Ishikawa (cell line): Measurements from ENCODE around the gene MCIDAS.
A peak's percentile ranks its signal among the peaks of the same experiment; 100 is the strongest.

Experiments used
- CEBPB ChIP-seq: IDR thresholded peaks from 2 replicates; pipeline ENCODE4 v1.6.1; 2012
- CREB1 ChIP-seq: IDR thresholded peaks from 2 replicates; pipeline ENCODE4 v1.6.1; 2012; ENCODE audit warnings: low read depth
- EGR1 ChIP-seq: IDR thresholded peaks from 2 replicates; pipeline ENCODE4 v1.6.1; 2012
- EP300 ChIP-seq: IDR thresholded peaks from 2 replicates; pipeline ENCODE4 v1.6.1; 2012; ENCODE audit warnings: borderline replicate concordance
- FOXM1 ChIP-seq: IDR thresholded peaks from 2 replicates; pipeline ENCODE4 v1.6.1; 2012; ENCODE audit warnings: low read depth, borderline replicate concordance
- MAX ChIP-seq: IDR thresholded peaks from 2 replicates; pipeline ENCODE4 v1.6.1; 2012
- NFIC ChIP-seq: IDR thresholded peaks from 2 replicates; pipeline ENCODE4 v1.6.1; 2012
- RAD21 ChIP-seq: IDR thresholded peaks from 2 replicates; pipeline ENCODE4 v1.6.1; 2012; ENCODE audit warnings: low read depth
- REST ChIP-seq: IDR thresholded peaks from 2 replicates; pipeline ENCODE4 v1.6.1; 2012; ENCODE audit warnings: low read depth, mild to moderate bottlenecking
- TAF1 ChIP-seq: IDR thresholded peaks from 2 replicates; pipeline ENCODE4 v1.6.1; 2012; ENCODE audit warnings: low read depth, mild to moderate bottlenecking
- TCF12 ChIP-seq: IDR thresholded peaks from 2 replicates; pipeline ENCODE4 v1.6.1; 2012; ENCODE audit warnings: low read depth
- TEAD4 ChIP-seq: IDR thresholded peaks from 2 replicates; pipeline ENCODE4 v1.6.1; 2012
- USF1 ChIP-seq: IDR thresholded peaks from 2 replicates; pipeline ENCODE4 v1.6.1; 2012
- YY1 ChIP-seq: IDR thresholded peaks from 2 replicates; pipeline ENCODE4 v1.6.1; 2012; ENCODE audit warnings: low read depth
- ZBTB7A ChIP-seq: IDR thresholded peaks from 2 replicates; pipeline ENCODE4 v1.6.1; 2012; ENCODE audit warnings: low read depth

Gene MCIDAS

GRCh38 chr5:55231919-55232270 is 4.8 kb upstream of the MCIDAS start:
- no peak for TF ChIP-seq CEBPB
- no peak for TF ChIP-seq EP300
- no peak for TF ChIP-seq EGR1
- no peak for TF ChIP-seq YY1
- no peak for TF ChIP-seq RAD21
- TF ChIP-seq REST, result no peak
- no peak for TF ChIP-seq CREB1
- TF ChIP-seq TEAD4, result no peak
- TF ChIP-seq TAF1, result no peak
- TF ChIP-seq MAX, result no peak
- TF ChIP-seq NFIC, result no peak

GRCh38 chr5:55231029-55231918 is 4.2 kb upstream of the MCIDAS start:
- TF ChIP-seq FOXM1 (no peak), ZBTB7A (no peak), TAF1 (no peak), MAX (no peak), NFIC (no peak), TCF12 (no peak), EP300 (no peak), EGR1 (no peak), REST (no peak), CREB1 (no peak), USF1 (no peak), TEAD4 (no peak), CEBPB (no peak), RAD21 (no peak), YY1 (no peak)

GRCh38 chr5:55230086-55230629 is 3.0 kb upstream of the MCIDAS start:
- TF ChIP-seq EGR1 (no peak), MAX (no peak), NFIC (no peak), RAD21 (no peak), CREB1 (no peak), USF1 (no peak), CEBPB (no peak), FOXM1 (no peak)

GRCh38 chr5:55227664-55228430 is 732 bp upstream of the MCIDAS start:
- TF ChIP-seq EGR1 (no peak), ZBTB7A (peak; percentile 7; the same call in 1 of the 2 replicates), MAX (0 out of 2 replicates have a peak, but pooled peaks have one; percentile 15), NFIC (peak; percentile 56)
